Activated gamma-delta T cell treated with anti-CD3 and anti-CD28 coated beads, Interleukin-2, amount 50 U/mL, for 16 hours (primary cell): Measurements from ENCODE around the gene OVOL1.
"Not testable (repeated sequence)": the region's sequence is repeated elsewhere in the genome, so short reads cannot be mapped to it uniquely, and the experiment has no call there.

Experiments
- DNase-seq: peaks from one replicate; pipeline ENCODE4 v3.0.0-alpha.2; 2020; ENCODE audit warnings: low read depth

OVOL1 gene

GRCh38 chr11:65814986-65815565 is 28.2 kb downstream of the OVOL1 start:
- no peak for DNase-seq

GRCh38 chr11:65816696-65817095 is 29.8 kb downstream of the OVOL1 start:
- DNase-seq = no peak

DNA sequence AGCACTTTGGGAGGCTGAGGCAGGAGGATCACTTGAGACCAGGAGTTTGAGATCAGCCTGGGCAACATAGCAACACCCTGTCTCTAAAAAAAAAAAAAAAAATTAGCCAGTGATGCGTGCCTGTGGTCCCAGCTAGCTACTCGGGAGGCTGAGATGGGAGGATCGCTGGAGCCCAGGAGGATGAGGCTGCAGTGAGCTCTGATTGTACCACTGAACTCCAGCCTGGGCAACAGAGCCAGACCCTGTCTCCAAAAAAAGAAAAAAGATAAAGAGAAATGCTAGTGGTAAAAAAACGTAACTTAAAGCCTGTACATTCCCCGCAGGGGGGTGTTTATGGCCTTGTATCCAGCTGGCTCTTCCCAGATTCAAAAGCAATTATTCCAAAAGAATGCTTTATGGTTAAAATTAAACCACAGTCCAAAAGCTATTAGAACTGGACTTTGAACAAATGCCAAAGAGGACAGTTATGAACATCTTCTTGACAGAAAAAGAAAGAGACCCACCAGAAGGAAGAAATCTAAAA is 30.5 kb downstream of the OVOL1 start:
- no peak for DNase-seq

GRCh38 chr11:65817835-65818680 is 31.2 kb downstream of the OVOL1 start:
- peak; percentile 92 for DNase-seq

DNA sequence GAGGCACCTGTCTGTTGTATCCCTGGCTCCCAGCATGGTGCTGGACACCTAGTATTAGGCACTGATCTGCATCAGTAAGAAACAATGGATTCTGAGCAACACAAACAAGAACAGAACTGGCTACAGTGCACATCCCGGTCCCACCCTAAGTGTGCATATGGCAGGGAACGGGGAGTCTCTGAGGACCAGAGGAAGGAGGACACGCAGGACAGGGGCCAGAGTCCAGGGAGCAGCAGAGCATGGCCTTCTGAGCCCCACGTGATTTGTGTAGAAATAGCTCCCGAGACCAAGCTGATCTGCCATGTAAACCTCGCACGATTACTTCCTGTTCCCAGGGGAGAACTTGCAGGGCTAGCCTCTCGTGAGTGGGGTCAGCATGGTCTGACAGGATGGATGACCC is 34.2 kb downstream of the OVOL1 start:
- no peak for DNase-seq

DNA sequence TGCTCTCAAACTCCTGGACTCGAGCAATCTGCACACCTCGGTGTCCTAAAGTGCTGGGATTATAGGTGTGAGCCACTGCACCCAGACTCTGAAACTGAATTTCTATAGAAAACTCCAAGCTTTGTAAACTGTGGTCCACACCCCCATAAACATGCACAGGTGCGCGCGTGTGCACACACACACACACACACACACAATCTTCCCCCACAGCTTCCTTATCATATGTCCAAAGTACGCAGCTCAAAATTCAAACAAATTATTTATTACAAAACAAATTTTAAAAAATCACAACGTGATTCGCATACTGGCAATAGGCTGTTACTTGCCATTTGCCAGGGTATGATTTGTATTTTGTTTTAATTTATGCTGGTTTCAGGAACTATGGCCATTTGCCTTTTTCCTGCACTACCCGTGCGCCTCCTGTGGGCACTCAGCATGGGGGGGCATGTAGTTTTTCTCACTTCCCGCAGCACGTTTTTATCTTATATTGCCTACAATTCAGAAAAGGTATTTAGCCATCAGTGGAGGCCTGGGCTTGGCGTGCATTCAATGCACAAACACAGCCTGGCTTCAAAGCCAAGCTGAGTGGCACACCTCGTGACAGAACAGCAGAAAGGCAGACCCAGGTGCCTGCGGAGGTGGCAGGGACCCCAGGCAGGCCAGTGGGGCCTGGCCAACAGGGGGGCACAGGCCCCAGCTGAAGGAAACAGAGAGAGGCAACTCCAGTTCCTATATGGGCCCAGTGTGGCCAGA is 36.1 kb downstream of the OVOL1 start:
- no peak for DNase-seq

DNA sequence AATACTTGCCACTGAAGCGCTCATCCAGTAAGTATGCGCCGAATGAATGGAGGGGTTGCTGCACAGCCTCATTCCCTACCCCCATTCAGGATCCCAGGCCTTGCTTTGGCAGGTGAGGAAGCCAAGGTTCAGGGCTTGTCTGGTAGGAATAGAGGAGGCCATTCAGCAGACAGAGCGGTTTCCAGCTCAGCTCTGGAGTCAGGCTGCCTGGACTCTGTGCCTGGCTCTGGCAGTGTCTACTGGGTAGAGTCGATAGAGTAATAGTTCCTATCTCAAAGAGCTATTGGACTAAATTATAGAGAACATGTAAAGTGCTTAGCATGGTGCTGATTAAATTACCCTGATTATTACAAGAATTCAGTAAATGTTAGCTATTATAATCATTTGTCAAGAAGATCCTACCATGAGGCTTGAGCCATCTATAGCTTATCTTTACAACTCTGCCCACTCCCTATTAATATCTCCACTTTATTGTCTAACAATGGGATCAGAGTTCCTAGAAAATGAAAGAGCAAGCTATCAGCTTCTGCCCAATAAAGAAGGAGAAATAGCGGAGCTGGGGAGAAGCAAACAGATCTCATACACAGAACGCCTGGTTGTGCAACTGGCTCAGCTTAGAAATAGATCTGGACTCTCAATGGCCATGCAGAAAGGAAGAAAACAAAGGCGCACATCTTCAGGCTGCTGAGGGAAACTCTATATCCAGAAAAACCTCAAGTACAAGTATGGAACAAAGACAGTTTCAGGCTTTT is 40.3 kb downstream of the OVOL1 start:
- DNase-seq = no peak

GRCh38 chr11:65829459-65829858 is 42.6 kb downstream of the OVOL1 start:
- DNase-seq = no peak

DNA sequence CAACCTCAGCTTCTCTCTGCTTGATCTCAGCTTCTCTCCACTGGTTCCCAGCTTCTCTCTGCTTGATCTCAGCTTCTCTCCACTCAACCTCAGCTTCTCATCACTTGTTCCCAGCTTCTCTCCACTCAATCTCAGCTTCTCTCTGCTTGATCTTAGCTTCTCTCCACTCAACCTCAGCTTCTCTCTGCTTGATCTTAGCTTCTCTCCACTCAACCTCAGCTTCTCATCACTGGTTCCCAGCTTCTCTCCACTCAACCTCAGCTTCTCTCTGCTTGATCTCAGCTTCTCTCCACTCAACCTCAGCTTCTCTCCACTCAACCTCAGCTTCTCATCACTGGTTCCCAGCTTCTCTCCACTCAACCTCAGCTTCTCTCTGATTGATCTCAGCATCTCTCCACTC is 45.4 kb downstream of the OVOL1 start:
- not testable (repeated sequence) for DNase-seq

DNA sequence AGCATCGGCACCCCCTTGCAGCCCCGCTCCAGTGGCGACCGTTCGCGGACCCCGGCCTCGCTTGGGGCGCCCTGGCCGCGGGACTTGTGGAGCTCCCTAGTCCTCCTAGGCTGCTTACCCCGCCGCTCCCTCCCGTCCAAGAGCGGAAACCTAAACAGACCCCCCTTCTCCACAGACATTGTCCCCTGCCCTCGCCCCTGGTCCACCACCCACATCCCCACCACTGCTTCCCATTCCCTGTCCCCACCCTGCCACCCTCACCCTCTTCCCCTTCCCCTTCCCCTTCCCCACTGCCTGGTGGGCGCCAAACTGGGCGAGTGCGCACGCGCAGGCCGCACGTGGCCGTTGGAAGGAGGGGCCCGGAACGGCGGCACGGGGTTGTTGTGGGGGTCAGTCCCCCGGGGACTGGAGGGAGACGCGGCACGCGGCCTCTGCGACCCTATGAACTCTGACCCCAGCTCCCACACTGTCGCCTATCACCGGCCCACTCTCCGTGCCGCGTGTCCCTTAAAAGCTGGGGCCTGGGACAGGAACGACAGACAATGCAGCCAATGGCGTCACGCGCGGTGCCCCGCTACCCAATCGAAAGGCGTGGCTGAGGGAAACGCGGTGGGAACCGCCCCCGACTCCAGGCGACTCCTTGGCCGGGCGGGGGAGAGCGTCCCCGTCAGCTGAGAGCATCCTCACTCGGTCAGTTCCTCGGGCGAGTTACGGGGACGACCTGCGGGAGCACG is 46.6 kb downstream of the OVOL1 start, which contains the start of gene SNX32:
Gene SNX32, plus strand, starts transcription at position 667 of the 734 bp plus-strand sequence. CDS start 103 bp downstream, outside the sequence.
- peak; percentile 89 for DNase-seq

DNA sequence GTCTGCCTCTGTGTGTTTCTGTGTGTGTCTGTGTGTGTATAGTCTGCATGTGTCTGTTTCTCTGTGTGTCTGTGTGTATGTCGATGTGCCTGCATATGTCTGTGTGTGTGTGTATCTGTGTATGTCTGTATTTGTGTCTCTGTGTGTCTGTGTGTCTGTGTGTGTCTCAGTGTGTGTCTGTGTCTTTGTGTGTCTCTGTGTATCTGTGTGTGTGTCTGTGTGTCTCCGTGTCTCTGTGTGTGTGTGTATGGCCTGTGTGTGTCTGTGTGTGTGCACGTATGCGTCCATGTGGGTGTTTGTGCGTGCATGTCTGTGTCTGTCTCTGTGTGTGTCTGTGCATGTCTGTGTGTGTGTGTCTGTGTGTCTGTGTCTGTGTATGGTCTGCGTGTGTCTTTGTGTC is 47.3 kb downstream of the OVOL1 start:
- DNase-seq = no peak

DNA sequence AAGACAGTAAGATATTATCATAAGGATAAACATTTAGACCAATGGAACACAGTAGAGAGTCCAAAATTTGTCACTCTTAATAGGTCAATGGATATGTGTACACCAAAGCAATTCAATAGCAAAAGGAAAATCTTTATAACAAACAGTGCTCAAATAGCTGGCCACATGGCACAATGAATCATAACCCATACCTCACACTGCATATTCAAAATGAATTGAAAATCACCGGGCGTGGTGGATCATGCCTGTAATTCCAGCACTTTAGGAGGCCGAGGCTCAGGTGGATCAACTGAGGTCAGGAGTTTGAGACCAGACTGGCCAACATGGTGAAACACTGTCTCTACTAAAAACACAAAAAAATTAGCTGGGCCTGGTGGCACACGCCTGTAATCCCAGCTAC is 55.3 kb downstream of the OVOL1 start:
- DNase-seq = no peak

DNA sequence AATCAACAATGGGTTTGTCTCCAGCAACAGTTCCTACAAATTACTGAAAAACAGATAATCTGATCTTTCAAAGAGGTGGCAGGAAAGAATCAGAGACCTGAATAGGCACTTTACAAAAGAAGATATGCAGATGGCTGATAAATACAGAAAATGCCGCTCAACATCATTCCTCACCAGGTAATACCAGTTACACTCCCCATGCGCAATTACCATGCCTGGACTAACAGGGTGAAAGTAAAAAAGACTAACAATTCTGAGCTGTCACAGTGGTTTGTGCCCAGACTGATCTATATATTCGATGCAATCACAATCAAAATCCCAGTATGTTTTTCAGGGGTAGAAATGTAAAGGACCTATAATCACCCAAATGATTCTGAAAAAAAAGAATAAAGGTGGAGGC is 56.9 kb downstream of the OVOL1 start:
- no peak for DNase-seq

GRCh38 chr11:65844231-65844872 is 57.5 kb downstream of the OVOL1 start:
- no peak for DNase-seq
